Astrocyte of the spinal cord (primary cell): Measurements from ENCODE around the gene CLDN19.

Experiments
- DNase-seq: peaks from one replicate; pipeline ENCODE4 v3.0.0; 2011; ENCODE audit warnings: low read depth, low spot score
- H3K4me3 ChIP-seq: 2 replicates; pipeline ENCODE4 v1.5.1; 2011; ENCODE audit warnings: low read depth, mild to moderate bottlenecking, low read length, moderate library complexity
- in situ Hi-C: cut with HindIII; loops from 2 replicates; pipeline ENCODE4 v1.10.0; 2017; ENCODE audit warnings: low sequenced_read_pairs
- TF ChIP-seq, protein P1 (sequence below): IDR thresholded peaks from 2 replicates; pipeline ENCODE4 v1.5.1; 2012; ENCODE audit warnings: low read depth, mild to moderate bottlenecking, low read length, inconsistent platforms

CLDN19 gene

DNA sequence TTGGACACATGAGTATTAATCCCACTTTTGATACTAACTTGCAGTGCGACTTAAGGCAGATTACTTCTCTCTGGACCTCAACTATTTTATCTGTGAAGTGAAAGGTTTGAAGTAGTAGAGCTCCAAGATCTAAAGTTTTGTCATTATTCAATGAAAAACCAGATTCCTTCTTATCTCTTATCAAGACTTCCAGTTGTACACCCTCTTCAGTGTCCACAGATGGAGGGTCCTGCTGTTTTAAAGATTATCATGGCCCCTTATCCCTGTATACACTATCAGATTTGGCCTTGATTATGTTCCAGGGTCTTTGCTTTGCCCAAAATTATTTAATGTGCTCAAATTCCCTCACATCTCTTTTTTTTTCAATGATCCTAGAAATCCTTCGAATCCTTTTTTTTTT is 28.1 kb upstream of the CLDN19 start:
- peak overlapping the region; percentile 96 for H3K4me3 ChIP-seq
- in situ Hi-C loops: no loop called here
- TF ChIP-seq, protein P1, sequence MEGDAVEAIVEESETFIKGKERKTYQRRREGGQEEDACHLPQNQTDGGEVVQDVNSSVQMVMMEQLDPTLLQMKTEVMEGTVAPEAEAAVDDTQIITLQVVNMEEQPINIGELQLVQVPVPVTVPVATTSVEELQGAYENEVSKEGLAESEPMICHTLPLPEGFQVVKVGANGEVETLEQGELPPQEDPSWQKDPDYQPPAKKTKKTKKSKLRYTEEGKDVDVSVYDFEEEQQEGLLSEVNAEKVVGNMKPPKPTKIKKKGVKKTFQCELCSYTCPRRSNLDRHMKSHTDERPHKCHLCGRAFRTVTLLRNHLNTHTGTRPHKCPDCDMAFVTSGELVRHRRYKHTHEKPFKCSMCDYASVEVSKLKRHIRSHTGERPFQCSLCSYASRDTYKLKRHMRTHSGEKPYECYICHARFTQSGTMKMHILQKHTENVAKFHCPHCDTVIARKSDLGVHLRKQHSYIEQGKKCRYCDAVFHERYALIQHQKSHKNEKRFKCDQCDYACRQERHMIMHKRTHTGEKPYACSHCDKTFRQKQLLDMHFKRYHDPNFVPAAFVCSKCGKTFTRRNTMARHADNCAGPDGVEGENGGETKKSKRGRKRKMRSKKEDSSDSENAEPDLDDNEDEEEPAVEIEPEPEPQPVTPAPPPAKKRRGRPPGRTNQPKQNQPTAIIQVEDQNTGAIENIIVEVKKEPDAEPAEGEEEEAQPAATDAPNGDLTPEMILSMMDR: no peak
- no peak for DNase-seq

- peak overlapping the region; percentile 96 for H3K4me3 ChIP-seq
- TF ChIP-seq, protein P1: no peak
- in situ Hi-C loops: no loop called here
- DNase-seq: no peak
Measured at GRCh38 chr1:42767510-42768000, 27.5 kb upstream of the CLDN19 start.

- H3K4me3 ChIP-seq: peak within 1 kb of the TSS; percentile 96
- peak; percentile 100 for DNase-seq
- TF ChIP-seq, protein P1: no peak
- in situ Hi-C loops: no loop called here
Measured at GRCh38 chr1:42766741-42767509, 26.9 kb upstream of the CLDN19 start, which contains the start of the genes C1orf50 and P3H1. C1orf50 (plus strand) TSS chr1:42767249; CDS start chr1:42767312, 63 bp downstream. P3H1 (minus strand) TSS chr1:42767028; CDS start chr1:42766971, 57 bp downstream.

DNA sequence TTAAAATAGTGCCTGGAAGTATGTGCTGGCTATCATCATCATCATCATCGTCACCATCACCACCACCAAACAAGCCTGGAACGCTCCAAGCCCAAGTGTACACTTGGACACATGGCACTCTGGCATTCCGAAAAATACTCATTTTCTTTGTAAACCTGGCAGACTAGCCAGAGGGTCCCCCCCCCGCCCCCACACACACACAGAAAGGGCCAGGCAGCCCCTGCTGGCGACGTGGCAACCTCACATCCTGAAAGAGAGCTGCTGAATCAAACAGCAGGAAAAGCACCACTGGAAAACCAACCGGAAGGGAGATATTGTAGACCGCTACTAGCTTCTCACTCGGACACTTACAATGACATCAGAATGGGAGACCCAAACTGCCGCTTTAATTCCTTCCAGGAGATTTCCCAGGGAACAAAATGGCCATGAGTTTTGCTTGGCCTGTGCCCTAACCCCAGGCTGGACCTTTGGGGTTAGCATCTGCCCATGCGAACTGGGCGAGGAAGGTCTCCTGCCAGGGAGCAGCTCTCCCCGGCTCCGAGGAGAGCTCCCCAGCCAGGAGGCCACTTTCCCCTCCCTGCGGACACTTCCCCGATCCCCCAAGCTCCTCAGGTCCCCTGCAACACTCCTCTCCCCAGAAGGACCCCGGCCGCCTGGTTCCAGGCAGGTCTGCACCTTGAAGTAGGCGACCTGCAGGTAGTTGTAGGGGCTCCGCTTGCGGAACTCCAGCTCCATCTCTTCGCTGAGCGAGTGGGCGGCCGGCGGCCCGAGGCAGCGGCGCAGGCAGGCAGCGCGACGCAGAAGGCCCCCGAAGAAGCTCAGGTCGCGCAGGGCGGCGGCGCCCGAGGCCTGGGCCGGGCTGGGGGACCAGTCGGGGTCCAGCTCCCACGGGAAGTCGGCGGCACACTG is 26.1 kb upstream of the CLDN19 start:
- H3K4me3 ChIP-seq: peak overlapping the region; percentile 96
- in situ Hi-C loops: no loop called here
- TF ChIP-seq, protein P1: peak; percentile 67
- peak; percentile 82 for DNase-seq

DNA sequence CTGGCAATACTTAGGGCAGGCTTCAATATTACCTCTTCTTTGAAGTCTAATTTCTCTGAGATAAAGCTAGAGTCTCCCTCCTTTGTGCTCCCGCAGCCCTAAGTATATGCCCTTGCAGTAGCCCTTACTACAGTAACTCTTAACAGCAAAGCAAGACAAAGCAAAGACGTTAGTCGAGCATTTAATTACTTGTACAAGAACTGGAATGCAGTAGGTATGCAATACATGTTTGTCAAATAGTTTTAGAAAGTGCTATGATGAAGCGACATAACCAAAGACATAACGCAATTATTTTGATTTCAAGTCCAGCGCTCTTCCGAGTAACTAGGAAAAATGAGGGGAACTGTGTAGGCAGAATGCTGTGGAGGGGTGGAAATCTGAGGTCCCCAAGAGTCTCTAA is 25.2 kb upstream of the CLDN19 start:
- TF ChIP-seq, protein P1: no peak
- H3K4me3 ChIP-seq: peak overlapping the region; percentile 96
- in situ Hi-C loops: no loop called here
- peak; percentile 38 for DNase-seq

- TF ChIP-seq, protein P1: no peak
- DNase-seq: no peak
- in situ Hi-C loops: no loop called here
- no peak overlapping the region for H3K4me3 ChIP-seq
Measured at GRCh38 chr1:42762269-42762668, 22.2 kb upstream of the CLDN19 start.
